Measurements from ENCODE around the gene BCAR1. TPM values are rescaled to one million over a fixed set of nuclear protein-coding genes. Genes with fewer than 3 reads are reported as not detected.
"Not testable (repeated sequence)": the region's sequence is repeated elsewhere in the genome, so short reads cannot be mapped to it uniquely, and the experiment has no call there.

Gene BCAR1
- total RNA-seq, 3 donors from 2014 or later (not counting 1 experiment from before 2014, with no cell fraction given) = not detected

DNA sequence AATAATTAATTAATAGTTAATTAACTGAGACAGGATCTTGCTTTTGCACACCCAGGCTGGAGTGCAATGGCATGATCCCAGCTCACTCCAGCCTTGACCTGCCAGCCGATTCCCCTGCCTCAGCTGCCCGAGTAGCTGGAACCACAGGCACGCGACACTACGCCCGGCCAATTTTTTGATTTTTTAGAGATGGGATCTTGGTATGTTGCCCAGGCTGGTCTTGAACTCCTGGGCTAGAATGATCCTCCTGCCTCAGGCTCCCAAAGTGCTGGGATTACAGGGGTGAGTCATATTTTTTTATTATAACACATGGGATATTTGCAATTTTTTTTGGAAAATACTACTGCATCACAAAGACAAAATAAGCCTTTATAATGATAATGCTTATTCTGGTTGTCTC is 30.4 kb upstream of the BCAR1 start:
- Histone ChIP-seq H3K4me3 (ENCODE audit: low read length) (no peak overlapping the region), H3K4me1 (ENCODE audit: control insufficient read depth, insufficient read depth, low read length) (no peaks in the 10 kb centered on the region), H3K36me3 (ENCODE audit: control insufficient read depth, insufficient read depth, low read length) (no peaks in the 10 kb centered on the region), H3K27me3 (ENCODE audit: control insufficient read depth, insufficient read depth, low read length) (peaks cover 44% of the 10 kb centered on the region), H3K27ac (ENCODE audit: low read length) (no peak overlapping the region), H3K9me3 (ENCODE audit: control insufficient read depth, insufficient read depth, low read length) (peaks cover 2% of the 10 kb centered on the region)
- DNase-seq = no peak
- no peak overlapping the region for H3K27ac Mint-ChIP-seq
- no peaks in the 10 kb centered on the region for H3K36me3 Mint-ChIP-seq
- WGBS (ENCODE audit: insufficient coverage) = 95% methylated on average over 6 of the region's 6 CpGs
- H3K27me3 Mint-ChIP-seq (ENCODE audit: low read depth in 2 of 2) = peaks cover 63 to 72% of the 10 kb centered on the region in 2 donors
- intact Hi-C loops (cut with micrococcal nuclease) = no loop called here
- H3K9me3 Mint-ChIP-seq = no peaks in the 10 kb centered on the region
- no peak for ATAC-seq
- TF ChIP-seq, protein P1, sequence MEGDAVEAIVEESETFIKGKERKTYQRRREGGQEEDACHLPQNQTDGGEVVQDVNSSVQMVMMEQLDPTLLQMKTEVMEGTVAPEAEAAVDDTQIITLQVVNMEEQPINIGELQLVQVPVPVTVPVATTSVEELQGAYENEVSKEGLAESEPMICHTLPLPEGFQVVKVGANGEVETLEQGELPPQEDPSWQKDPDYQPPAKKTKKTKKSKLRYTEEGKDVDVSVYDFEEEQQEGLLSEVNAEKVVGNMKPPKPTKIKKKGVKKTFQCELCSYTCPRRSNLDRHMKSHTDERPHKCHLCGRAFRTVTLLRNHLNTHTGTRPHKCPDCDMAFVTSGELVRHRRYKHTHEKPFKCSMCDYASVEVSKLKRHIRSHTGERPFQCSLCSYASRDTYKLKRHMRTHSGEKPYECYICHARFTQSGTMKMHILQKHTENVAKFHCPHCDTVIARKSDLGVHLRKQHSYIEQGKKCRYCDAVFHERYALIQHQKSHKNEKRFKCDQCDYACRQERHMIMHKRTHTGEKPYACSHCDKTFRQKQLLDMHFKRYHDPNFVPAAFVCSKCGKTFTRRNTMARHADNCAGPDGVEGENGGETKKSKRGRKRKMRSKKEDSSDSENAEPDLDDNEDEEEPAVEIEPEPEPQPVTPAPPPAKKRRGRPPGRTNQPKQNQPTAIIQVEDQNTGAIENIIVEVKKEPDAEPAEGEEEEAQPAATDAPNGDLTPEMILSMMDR (IDR thresholded peaks at IDR 0.05) = no peak
- H3K4me3 Mint-ChIP-seq = no peak overlapping the region
- no peaks in the 10 kb centered on the region for H3K4me1 Mint-ChIP-seq

DNA sequence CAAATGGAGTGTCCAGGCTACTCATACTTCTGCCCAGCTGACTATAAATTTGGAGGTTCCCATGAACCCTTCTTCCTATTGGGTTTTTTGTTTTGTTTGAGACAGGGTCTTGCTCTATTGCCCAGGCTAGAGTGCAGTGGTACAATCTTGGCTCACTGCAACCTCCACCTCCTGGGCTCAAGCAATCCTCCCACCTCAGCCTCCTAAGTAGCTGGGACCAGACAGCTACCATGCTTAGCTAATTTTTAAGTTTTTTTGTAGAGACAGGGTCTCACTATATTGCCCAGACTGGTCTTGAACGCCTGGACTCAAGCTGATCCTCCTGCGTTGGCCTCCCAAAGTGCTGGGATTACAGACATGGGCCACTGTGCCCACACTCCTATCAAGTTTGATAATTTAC is 29.6 kb upstream of the BCAR1 start:
- H3K27ac Mint-ChIP-seq; ATAC-seq; H3K36me3 Mint-ChIP-seq; DNase-seq; H3K36me3 ChIP-seq (ENCODE audit: control insufficient read depth, insufficient read depth, low read length); intact Hi-C loops (cut with micrococcal nuclease); H3K27ac ChIP-seq (ENCODE audit: low read length); H3K4me1 Mint-ChIP-seq; H3K4me3 ChIP-seq (ENCODE audit: low read length); H3K9me3 ChIP-seq (ENCODE audit: control insufficient read depth, insufficient read depth, low read length); H3K4me1 ChIP-seq (ENCODE audit: control insufficient read depth, insufficient read depth, low read length); H3K9me3 Mint-ChIP-seq; H3K4me3 Mint-ChIP-seq: not testable (repeated sequence)
- 88% methylated on average over 2 of the region's 2 CpGs for WGBS (ENCODE audit: insufficient coverage)
- peaks cover 57 to 64% of the 10 kb centered on the region in 2 donors for H3K27me3 Mint-ChIP-seq (ENCODE audit: low read depth in 2 of 2)
- H3K27me3 ChIP-seq (ENCODE audit: control insufficient read depth, insufficient read depth, low read length) = peaks cover 36% of the 10 kb centered on the region

DNA sequence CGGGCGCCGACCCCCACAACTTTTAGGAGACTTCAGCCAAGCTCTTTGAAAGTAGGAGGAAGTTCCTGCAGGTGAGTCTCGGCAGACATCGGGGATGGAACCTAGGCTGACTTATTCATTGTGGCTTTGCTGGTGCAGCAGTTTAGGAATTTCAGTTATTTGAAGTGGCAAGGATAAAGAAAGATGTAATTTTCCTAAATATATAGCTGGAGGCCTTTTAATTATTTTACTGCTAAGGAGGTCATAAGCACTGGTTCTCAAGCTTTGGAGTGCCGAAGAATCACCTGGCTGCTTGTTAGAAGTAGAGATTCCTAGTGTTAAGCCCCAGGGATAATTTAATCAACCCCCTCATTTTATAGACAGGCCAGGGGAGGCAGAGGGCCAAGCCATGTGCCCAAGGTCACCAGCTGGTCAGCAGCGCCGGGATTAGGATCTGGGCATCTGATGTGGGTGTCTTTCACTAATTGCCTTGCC is 28.9 kb upstream of the BCAR1 start:
- H3K4me3 ChIP-seq (ENCODE audit: low read length) = no peak overlapping the region
- TF ChIP-seq, protein P1 (IDR thresholded peaks at IDR 0.05) = no peak
- Mint-ChIP-seq H3K27me3 (ENCODE audit: low read depth in 2 of 2) (peaks cover 52 to 63% of the 10 kb centered on the region in 2 donors), H3K27ac (no peak overlapping the region), H3K4me3 (no peak overlapping the region), H3K9me3 (no peaks in the 10 kb centered on the region), H3K36me3 (no peaks in the 10 kb centered on the region), H3K4me1 (no peaks in the 10 kb centered on the region)
- DNase-seq = no peak
- H3K27ac ChIP-seq (ENCODE audit: low read length) = no peak overlapping the region
- peaks cover 31% of the 10 kb centered on the region for H3K27me3 ChIP-seq (ENCODE audit: control insufficient read depth, insufficient read depth, low read length)
- peaks cover 2% of the 10 kb centered on the region for H3K9me3 ChIP-seq (ENCODE audit: control insufficient read depth, insufficient read depth, low read length)
- no peaks in the 10 kb centered on the region for H3K4me1 ChIP-seq (ENCODE audit: control insufficient read depth, insufficient read depth, low read length)
- intact Hi-C loops (cut with micrococcal nuclease) = no loop called here
- 91% methylated on average over 7 of the region's 8 CpGs for WGBS (ENCODE audit: insufficient coverage)
- H3K36me3 ChIP-seq (ENCODE audit: control insufficient read depth, insufficient read depth, low read length) = no peaks in the 10 kb centered on the region
- no peak for ATAC-seq

DNA sequence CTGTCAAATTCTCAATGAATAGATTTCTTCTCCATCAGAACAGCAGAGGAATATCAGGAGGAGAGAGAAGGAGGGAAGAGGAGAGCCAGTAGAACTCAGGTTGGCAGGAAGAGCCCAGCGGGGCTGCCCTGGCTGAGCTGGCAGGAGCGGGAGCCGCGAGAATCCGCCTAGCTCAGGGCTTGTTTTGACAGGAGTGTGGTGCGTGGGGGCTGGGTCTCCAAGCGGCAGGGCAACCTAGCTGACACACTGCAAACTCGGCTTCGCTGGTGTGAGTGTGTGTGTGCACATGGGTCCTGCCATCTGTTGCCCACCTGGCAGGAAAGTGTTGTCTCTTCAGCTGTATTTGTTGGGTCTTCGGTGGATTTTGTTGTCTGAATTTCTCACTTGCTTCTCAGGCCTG is 27.9 kb upstream of the BCAR1 start:
- H3K27me3 Mint-ChIP-seq (ENCODE audit: low read depth in 2 of 2) = peaks cover 52 to 67% of the 10 kb centered on the region in 2 donors
- no peak overlapping the region for H3K4me3 Mint-ChIP-seq
- Histone ChIP-seq H3K27ac (ENCODE audit: low read length) (no peak overlapping the region), H3K36me3 (ENCODE audit: control insufficient read depth, insufficient read depth, low read length) (no peaks in the 10 kb centered on the region), H3K4me3 (ENCODE audit: low read length) (no peak overlapping the region), H3K27me3 (ENCODE audit: control insufficient read depth, insufficient read depth, low read length) (peaks cover 29% of the 10 kb centered on the region), H3K9me3 (ENCODE audit: control insufficient read depth, insufficient read depth, low read length) (no peaks in the 10 kb centered on the region), H3K4me1 (ENCODE audit: control insufficient read depth, insufficient read depth, low read length) (no peaks in the 10 kb centered on the region)
- intact Hi-C loops (cut with micrococcal nuclease) = no loop called here
- no peak for ATAC-seq
- no peak for DNase-seq
- H3K4me1 Mint-ChIP-seq = peaks cover 0 to 5% of the 10 kb centered on the region in 2 donors
- H3K9me3 Mint-ChIP-seq = no peaks in the 10 kb centered on the region
- TF ChIP-seq, protein P1 (IDR thresholded peaks at IDR 0.05) = no peak
- no peaks in the 10 kb centered on the region for H3K36me3 Mint-ChIP-seq
- H3K27ac Mint-ChIP-seq = no peak overlapping the region
- 41% methylated on average over 10 of the region's 10 CpGs for WGBS (ENCODE audit: insufficient coverage)

All from natural killer cell (primary cell).